ENCODE measurements around the gene ZNF280B. TPM values are rescaled to one million over a fixed set of nuclear protein-coding genes. Genes with fewer than 3 reads are reported as not detected.

Gene ZNF280B
- total and polyA plus RNA-seq, 9 of the 15 experiments (the other 6 are each of a cell fraction or from before 2014, with no cell fraction given): 7.7 to 29.9 (median 20.0) TPM

GRCh38 chr22:22538226-22538989, 29.9 kb upstream of the ZNF280B start (continued):
- TF ChIP-seq TCF15 (CRISPR knock-in tag; IDR thresholded peaks at IDR 0.05) (0 out of 2 replicates have a peak, but pooled peaks have one; percentile 33), ZFP91 (CRISPR knock-in tag; IDR thresholded peaks at IDR 0.05) (no peak), PRMT5 (CRISPR knock-in tag; IDR thresholded peaks at IDR 0.05) (no peak), PREB (CRISPR knock-in tag; IDR thresholded peaks at IDR 0.05) (no peak), JUND (IDR thresholded peaks at IDR 0.05; ENCODE audit: borderline replicate concordance, low read depth, low read length) (no peak), JUND (tag; IDR thresholded peaks at IDR 0.05; ENCODE audit: borderline replicate concordance, low read depth, low read length) (no peak), ZNF12 (CRISPR knock-in tag; IDR thresholded peaks at IDR 0.05) (no peak), SAFB2 (IDR thresholded peaks at IDR 0.05; ENCODE audit: borderline replicate concordance, low read depth, low read length, severe bottlenecking) (no peak), TSHZ1 (CRISPR knock-in tag; IDR thresholded peaks at IDR 0.05) (no peak), CCNT2 (IDR thresholded peaks at IDR 0.05; ENCODE audit: borderline replicate concordance, extremely low read depth, insufficient read length, low read depth, low read length) (no peak), ZMIZ1 (IDR thresholded peaks at IDR 0.05; ENCODE audit: low read depth in 2 of 2, low read length in 2 of 2) (no peak), ZNF124 (CRISPR knock-in tag; IDR thresholded peaks at IDR 0.05) (no peak), MTF1 (CRISPR knock-in tag; IDR thresholded peaks at IDR 0.05; ENCODE audit: borderline replicate concordance) (no peak), MAFK (IDR thresholded peaks at IDR 0.05; ENCODE audit: low read length) (no peak)

Data from K562 (cell line).